ENCODE results near the gene INPP5D.
A peak's percentile ranks its signal among the peaks of the same experiment; 100 is the strongest.

Gene INPP5D

DNA sequence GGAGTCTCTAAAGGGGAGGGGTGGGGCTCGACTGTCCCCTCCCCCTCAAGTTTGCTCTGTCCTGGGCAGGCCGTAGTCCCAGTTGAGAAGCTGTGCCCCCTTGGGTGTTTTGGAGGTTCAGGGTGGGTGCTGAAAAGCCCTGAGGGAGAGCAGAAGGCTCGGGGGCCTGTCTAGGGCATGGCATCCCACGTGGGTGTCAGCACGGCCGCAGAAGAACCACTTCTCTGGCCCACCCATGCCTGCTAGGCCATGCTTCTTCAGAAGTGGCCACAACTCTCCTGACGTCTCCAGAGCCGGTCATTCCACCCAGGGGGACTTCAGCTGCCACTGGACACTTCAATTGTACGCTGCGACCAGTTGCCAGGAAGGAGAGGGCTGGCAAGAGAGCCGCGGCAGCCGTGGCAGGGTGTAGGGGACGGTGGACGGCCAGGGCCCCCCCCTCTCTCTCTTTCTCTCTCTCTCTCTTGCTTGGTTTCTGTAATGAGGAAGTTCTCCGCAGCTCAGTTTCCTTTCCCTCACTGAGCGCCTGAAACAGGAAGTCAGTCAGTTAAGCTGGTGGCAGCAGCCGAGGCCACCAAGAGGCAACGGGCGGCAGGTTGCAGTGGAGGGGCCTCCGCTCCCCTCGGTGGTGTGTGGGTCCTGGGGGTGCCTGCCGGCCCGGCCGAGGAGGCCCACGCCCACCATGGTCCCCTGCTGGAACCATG, at the start of gene INPP5D:
Gene INPP5D, plus strand, starts transcription at position 546 of the 704 bp plus-strand sequence. Its CDS starts 137 bp downstream, at position 683.
- in situ Hi-C loops (cut with MboI; ENCODE audit: low sequenced_read_pairs, unreplicated experiment), result loop anchor here (10.0 kb wide), 1 partner anchor 185 kb away; no protein-coding TSS in a partner anchor
- TF ChIP-seq, protein P1, sequence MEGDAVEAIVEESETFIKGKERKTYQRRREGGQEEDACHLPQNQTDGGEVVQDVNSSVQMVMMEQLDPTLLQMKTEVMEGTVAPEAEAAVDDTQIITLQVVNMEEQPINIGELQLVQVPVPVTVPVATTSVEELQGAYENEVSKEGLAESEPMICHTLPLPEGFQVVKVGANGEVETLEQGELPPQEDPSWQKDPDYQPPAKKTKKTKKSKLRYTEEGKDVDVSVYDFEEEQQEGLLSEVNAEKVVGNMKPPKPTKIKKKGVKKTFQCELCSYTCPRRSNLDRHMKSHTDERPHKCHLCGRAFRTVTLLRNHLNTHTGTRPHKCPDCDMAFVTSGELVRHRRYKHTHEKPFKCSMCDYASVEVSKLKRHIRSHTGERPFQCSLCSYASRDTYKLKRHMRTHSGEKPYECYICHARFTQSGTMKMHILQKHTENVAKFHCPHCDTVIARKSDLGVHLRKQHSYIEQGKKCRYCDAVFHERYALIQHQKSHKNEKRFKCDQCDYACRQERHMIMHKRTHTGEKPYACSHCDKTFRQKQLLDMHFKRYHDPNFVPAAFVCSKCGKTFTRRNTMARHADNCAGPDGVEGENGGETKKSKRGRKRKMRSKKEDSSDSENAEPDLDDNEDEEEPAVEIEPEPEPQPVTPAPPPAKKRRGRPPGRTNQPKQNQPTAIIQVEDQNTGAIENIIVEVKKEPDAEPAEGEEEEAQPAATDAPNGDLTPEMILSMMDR (IDR thresholded peaks at IDR 0.05; ENCODE audit: borderline replicate concordance, control extremely low read depth, extremely low read depth, insufficient read depth, missing control alignments), result no peak
- DNase-seq (ENCODE audit: low spot score), result peak; percentile 85

DNA sequence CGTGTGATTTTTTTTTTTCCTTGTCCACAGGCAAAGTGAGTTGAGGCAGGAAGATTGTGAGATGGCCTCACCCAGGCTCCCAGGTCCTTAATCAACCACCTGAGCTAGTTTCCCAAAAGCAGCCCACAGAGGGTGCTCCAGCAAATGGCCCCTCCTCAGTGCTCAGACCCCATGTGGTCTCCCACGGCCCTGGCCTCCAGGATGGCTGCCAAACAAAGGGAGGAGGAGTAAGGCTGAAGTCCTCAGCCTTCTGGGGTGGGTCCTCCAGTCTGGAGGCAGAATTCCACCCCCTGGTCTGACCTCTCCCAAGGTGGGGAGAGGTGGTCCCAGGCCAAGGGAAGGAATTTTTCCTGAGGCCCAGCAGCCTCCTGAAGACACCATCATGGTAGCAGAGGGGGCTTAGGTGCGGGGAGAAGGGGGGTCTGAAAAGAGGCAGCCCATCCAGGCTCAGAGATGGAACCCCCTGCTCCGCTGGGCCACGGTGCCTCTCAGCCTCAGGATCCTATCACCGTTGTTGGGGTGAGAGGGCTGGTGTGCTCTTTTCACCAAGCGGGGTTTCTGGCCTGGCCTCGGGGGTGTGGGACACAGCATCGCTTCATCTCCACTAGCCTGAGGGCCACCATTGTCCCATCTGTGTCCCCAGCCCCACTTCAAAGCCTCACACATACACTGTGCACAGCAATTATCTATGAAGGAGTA, 49.4 kb upstream of the INPP5D start:
- no peak for DNase-seq (ENCODE audit: low spot score)
- in situ Hi-C loops (cut with MboI; ENCODE audit: low sequenced_read_pairs, unreplicated experiment), result no loop called here
- TF ChIP-seq, protein P1 (IDR thresholded peaks at IDR 0.05; ENCODE audit: borderline replicate concordance, control extremely low read depth, extremely low read depth, insufficient read depth, missing control alignments), result no peak

DNA sequence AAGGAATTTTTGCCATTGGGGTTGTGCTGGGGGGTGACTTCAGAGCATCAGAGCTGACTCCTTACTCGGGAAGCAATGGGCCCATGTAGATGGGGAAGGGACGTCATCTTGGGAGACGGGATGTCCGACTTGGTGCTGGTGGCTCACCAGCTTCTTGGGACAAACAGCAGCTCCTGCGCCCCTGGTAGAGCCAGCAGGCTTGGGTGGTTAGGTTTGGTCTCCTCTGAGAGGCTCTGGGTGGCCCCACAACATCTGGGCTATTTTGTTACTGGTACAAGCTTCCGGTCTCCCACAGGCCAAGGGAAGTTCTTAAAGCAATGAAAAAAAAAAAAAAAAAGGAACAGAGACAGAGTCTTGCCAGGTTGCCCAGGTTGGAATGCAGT, 48.9 kb upstream of the INPP5D start:
- in situ Hi-C loops (cut with MboI; ENCODE audit: low sequenced_read_pairs, unreplicated experiment), result no loop called here
- TF ChIP-seq, protein P1 (IDR thresholded peaks at IDR 0.05; ENCODE audit: borderline replicate concordance, control extremely low read depth, extremely low read depth, insufficient read depth, missing control alignments), result no peak
- no peak for DNase-seq (ENCODE audit: low spot score)

DNA sequence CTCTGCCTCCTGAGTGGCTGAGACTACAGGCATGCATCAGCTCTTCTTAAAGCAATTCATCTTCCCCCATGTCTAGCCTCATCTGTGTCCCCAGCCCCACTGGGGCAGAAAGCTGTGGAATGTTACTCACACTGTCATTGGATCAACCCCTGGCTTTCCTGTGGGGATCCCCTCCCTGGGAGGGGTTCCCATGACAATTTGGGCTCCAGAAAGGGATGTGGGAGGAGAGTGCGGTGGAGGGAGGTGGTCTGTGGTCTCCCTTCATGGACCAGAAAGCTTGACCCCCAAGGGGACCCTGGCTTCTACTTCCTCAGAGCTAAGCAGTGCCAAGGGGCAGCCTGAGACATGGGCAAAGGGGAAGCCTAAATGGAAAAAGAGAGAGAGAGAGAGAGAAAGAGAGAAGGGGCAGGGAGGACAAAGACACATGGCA, 48.4 kb upstream of the INPP5D start:
- TF ChIP-seq, protein P1 (IDR thresholded peaks at IDR 0.05; ENCODE audit: borderline replicate concordance, control extremely low read depth, extremely low read depth, insufficient read depth, missing control alignments), result no peak
- in situ Hi-C loops (cut with MboI; ENCODE audit: low sequenced_read_pairs, unreplicated experiment), result no loop called here
- no peak for DNase-seq (ENCODE audit: low spot score)

DNA sequence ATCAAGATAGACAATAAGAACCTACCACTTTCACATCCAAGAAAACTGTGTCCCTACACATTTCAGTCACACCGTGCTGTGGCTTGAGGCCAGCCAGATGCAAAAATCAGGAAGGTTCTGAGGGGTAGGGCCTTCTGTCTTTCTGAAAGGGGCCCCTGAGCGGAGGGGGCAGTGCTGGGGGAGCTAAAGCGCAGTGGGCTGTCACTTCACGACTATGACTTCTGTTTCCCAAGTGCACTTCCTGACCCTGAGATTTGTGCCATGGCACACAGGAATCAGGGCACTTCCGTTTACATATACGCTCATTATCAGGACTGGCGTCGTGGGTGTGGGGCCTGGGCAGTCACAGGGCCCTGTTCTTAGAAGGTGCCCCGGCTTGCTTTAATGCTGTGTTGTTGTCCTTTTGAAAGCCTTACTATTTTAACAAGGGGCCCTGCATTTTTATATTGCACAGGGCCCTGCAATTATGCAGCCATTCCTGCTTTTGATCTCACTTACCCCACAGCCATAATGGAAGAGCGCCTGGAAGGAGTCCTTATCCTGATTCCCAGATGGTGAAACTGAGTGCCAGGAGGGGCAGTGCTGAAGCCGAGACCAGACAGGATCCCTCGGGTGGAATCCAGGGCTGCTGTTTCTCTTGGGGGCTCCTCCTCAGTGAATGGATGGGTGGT, 47.7 kb upstream of the INPP5D start:
- in situ Hi-C loops (cut with MboI; ENCODE audit: low sequenced_read_pairs, unreplicated experiment), result no loop called here
- TF ChIP-seq, protein P1 (IDR thresholded peaks at IDR 0.05; ENCODE audit: borderline replicate concordance, control extremely low read depth, extremely low read depth, insufficient read depth, missing control alignments), result no peak
- no peak for DNase-seq (ENCODE audit: low spot score)

DNA sequence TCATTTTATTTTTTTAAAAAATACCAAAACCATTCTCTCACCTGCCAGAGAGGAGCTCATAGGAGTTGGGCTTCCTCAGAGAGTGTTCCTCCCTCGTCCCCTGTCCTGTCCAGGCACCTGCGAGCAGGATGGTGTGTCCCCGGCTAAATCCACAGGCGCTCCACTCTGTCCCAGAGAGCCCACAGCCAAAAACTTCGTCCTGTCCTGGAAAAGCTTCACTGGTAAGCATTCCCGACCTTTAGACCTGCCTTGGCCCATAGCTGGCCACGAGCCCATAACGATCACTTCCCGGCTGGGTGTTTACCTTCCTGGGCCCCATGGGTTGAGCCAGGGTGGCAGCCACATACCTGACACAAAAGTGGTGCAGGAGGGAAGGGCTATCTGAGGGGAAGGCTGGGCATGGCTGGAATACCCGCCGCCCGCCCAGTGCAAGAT, 47.1 kb upstream of the INPP5D start, which contains the start of gene NGEF:
Gene NGEF, minus strand, starts transcription at position 230 of the 435 bp plus-strand sequence. CDS start 38,366 bp downstream, outside the sequence.
- TF ChIP-seq, protein P1 (IDR thresholded peaks at IDR 0.05; ENCODE audit: borderline replicate concordance, control extremely low read depth, extremely low read depth, insufficient read depth, missing control alignments), result no peak
- in situ Hi-C loops (cut with MboI; ENCODE audit: low sequenced_read_pairs, unreplicated experiment), result no loop called here
- DNase-seq (ENCODE audit: low spot score), result no peak

Data from GM13976 (cell line).